ENCODE results near the gene PLCL2.

- TF ChIP-seq CTCF (conservative IDR thresholded peaks at IDR 0.05 in 1 of 2, IDR thresholded peaks at IDR 0.05 in 1 of 2; ENCODE audit: low read depth in 1 of 2, low read length in 2 of 2) (no peak), EZH2 (IDR thresholded peaks at IDR 0.05; ENCODE audit: low read length, missing control alignments) (no peak)
Measured at GRCh38 chr3:17115186-17115585, 230.4 kb downstream of the PLCL2 start.
